ENCODE results near the gene TAC4. TPM values are rescaled to one million over a fixed set of nuclear protein-coding genes. Genes with fewer than 3 reads are reported as not detected.

Gene TAC4
- total and polyA plus RNA-seq, 2 experiments from 2014 or later: not detected

GRCh38 chr17:49873926-49874325, 26.1 kb upstream of the TAC4 start:
- no peak for DNase-seq (ENCODE audit: low spot score)
- H3K9me3 Mint-ChIP-seq: no peaks in the 10 kb centered on the region
- peaks cover 31% of the 10 kb centered on the region for H3K4me1 Mint-ChIP-seq
- Histone ChIP-seq H3K36me3 (ENCODE audit: insufficient read depth) (no peaks in the 10 kb centered on the region), H3K79me2 (replicated peaks; ENCODE audit: insufficient read depth) (no peaks in the 10 kb centered on the region), H3F3A (replicated peaks; ENCODE audit: low read depth) (no peaks in the 10 kb centered on the region), H3K27ac (ENCODE audit: low read depth) (no peak overlapping the region), H3K4me2 (no peak overlapping the region), H3K4me1 (ENCODE audit: insufficient read depth) (peaks cover 9% of the 10 kb centered on the region), H4K20me1 (replicated peaks; ENCODE audit: insufficient read depth) (no peaks in the 10 kb centered on the region), H3K4me3 (no peak overlapping the region), H3K9me2 (ENCODE audit: insufficient read depth) (no peaks in the 10 kb centered on the region), H3K27me3 (ENCODE audit: insufficient read depth) (peaks cover 1% of the 10 kb centered on the region; the same call in 1 of the 2 replicates), H2AFZ (no peak overlapping the region)
- no peak for TF ChIP-seq POLR2AphosphoS5 (IDR thresholded peaks at IDR 0.05; ENCODE audit: low read depth)
- TF ChIP-seq JUNB (IDR thresholded peaks at IDR 0.05; ENCODE audit: unreplicated experiment): no peak
- TF ChIP-seq REST (IDR thresholded peaks at IDR 0.05; ENCODE audit: unreplicated experiment): no peak
- no peak for TF ChIP-seq EZH2phosphoT487 (IDR thresholded peaks at IDR 0.05; ENCODE audit: unreplicated experiment)
- no peak for TF ChIP-seq CTCF (conservative IDR thresholded peaks at IDR 0.05; ENCODE audit: low read depth in 2 of 2)
- no peak for TF ChIP-seq EZH2 (IDR thresholded peaks at IDR 0.05; ENCODE audit: low read depth, unreplicated experiment)
- TF ChIP-seq ZNF331 (CRISPR knock-in tag; IDR thresholded peaks at IDR 0.05; ENCODE audit: low read depth): no peak
- no peak for ATAC-seq
- H3K36me3 Mint-ChIP-seq (ENCODE audit: low read depth): no peaks in the 10 kb centered on the region; the same call in 2 of the 3 replicates
- H3K27ac Mint-ChIP-seq: no peak overlapping the region
- peaks cover 16% of the 10 kb centered on the region for H3K27me3 Mint-ChIP-seq (ENCODE audit: insufficient read depth, low read depth, poor library complexity)
- no peak overlapping the region for H3K4me3 Mint-ChIP-seq

- H3K36me3 Mint-ChIP-seq (ENCODE audit: low read depth): peaks cover 3% of the 10 kb centered on the region; the same call in 2 of the 3 replicates
- Histone ChIP-seq H3K36me3 (ENCODE audit: insufficient read depth) (no peaks in the 10 kb centered on the region), H3K4me3 (no peak overlapping the region), H4K20me1 (replicated peaks; ENCODE audit: insufficient read depth) (no peaks in the 10 kb centered on the region), H3K9me2 (ENCODE audit: insufficient read depth) (no peaks in the 10 kb centered on the region), H3K27me3 (ENCODE audit: insufficient read depth) (no peaks in the 10 kb centered on the region), H2AFZ (no peak overlapping the region), H3F3A (replicated peaks; ENCODE audit: low read depth) (no peaks in the 10 kb centered on the region), H3K4me1 (ENCODE audit: insufficient read depth) (peaks cover 9% of the 10 kb centered on the region), H3K4me2 (no peak overlapping the region), H3K79me2 (replicated peaks; ENCODE audit: insufficient read depth) (no peaks in the 10 kb centered on the region), H3K27ac (ENCODE audit: low read depth) (no peak overlapping the region)
- DNase-seq (ENCODE audit: low spot score) (no peak), ATAC-seq (no peak)
- H3K9me3 Mint-ChIP-seq: no peaks in the 10 kb centered on the region
- H3K27me3 Mint-ChIP-seq (ENCODE audit: insufficient read depth, low read depth, poor library complexity): peaks cover 16% of the 10 kb centered on the region
- no peak overlapping the region for H3K4me3 Mint-ChIP-seq
- no peak overlapping the region for H3K27ac Mint-ChIP-seq
- H3K4me1 Mint-ChIP-seq: peaks cover 36% of the 10 kb centered on the region
- TF ChIP-seq NANOG (IDR thresholded peaks at IDR 0.05; ENCODE audit: borderline replicate concordance) (no peak), ZNF331 (CRISPR knock-in tag; IDR thresholded peaks at IDR 0.05; ENCODE audit: low read depth) (no peak), CTCF (conservative IDR thresholded peaks at IDR 0.05; ENCODE audit: low read depth in 2 of 2) (no peak), ZNF114 (CRISPR knock-in tag; IDR thresholded peaks at IDR 0.05) (no peak), EZH2phosphoT487 (IDR thresholded peaks at IDR 0.05; ENCODE audit: unreplicated experiment) (no peak), POLR2AphosphoS5 (IDR thresholded peaks at IDR 0.05; ENCODE audit: low read depth) (no peak), CREB1 (CRISPR knock-in tag; IDR thresholded peaks at IDR 0.05; ENCODE audit: low read depth) (no peak), JUNB (IDR thresholded peaks at IDR 0.05; ENCODE audit: unreplicated experiment) (no peak), EZH2 (IDR thresholded peaks at IDR 0.05; ENCODE audit: low read depth, unreplicated experiment) (no peak)
Measured at GRCh38 chr17:49873466-49873865, 25.6 kb upstream of the TAC4 start.
